C4-2B (cell line): Measurements from ENCODE around the gene RB1.

Experiments
- H3K27ac ChIP-seq: fragments of 450-650 bp; 2 replicates; pipeline ENCODE4 v1.5.1; 2017
- CTCF ChIP-seq: fragments of 450-650 bp; conservative IDR thresholded peaks from 2 replicates; pipeline ENCODE4 v1.5.1; 2017; ENCODE audit warnings: mild to moderate bottlenecking
- ZFX ChIP-seq: fragments of 450-650 bp; IDR thresholded peaks from 2 replicates; pipeline ENCODE4 v1.6.1; 2017

Gene RB1

GRCh38 chr13:48391257-48391656 lies 87.7 kb downstream of the RB1 start:
- H3K27ac ChIP-seq, result peak overlapping the region; percentile 29; the same call in 1 of the 2 replicates
- no peak for TF ChIP-seq ZFX
- TF ChIP-seq CTCF, result no peak

DNA sequence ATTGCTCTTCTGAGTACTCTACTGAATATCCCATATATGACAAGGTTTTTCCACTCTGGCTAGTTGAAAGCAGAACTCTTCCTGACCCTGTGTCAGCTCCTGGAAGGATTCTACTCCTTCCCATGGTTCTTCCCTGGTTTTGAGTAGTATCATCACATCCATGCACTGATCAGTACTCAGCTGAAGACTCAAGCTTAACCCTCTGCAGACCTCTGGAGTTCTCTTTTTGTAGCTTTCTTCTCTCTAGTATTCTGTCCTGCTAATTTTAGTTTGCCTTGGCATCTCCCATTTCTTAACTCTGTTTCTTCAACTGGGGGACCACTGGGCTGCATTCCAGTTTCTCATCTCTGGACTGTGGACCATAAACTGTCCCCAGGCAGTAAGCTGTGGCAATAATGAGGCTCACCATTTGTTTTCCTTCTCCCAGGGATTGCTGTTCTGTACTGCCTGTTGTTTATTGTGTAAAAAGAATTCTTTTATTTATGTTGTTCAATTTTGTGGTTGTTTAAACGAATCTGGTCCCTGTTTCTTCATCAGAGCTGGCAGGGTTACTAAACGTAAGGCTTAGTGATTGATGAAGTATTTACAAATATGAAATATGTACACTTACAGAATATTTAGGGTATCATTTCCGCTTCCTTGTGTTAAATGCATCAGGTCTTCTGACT lies 89.6 kb downstream of the RB1 start:
- H3K27ac ChIP-seq, result no peak overlapping the region
- no peak for TF ChIP-seq ZFX

DNA sequence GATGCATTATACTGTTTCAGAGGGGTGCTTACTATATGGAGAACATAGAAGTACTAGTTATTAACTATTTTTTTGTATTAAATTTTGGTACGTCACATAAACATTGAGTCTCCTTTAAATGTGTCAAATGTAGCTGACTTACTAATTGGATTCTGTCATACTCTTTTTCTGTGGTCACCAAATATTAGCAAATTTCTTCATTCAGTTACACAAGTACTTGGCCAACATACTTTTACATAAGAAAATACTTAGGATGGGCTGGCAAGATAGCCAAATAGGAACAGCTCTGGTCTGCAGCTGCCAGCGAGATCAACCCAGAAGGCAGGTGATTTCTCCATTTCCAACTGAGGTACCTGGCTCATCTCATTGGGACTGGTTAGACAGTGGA lies 90.1 kb downstream of the RB1 start:
- no peak overlapping the region for H3K27ac ChIP-seq
- TF ChIP-seq CTCF (no peak), ZFX (no peak)

DNA sequence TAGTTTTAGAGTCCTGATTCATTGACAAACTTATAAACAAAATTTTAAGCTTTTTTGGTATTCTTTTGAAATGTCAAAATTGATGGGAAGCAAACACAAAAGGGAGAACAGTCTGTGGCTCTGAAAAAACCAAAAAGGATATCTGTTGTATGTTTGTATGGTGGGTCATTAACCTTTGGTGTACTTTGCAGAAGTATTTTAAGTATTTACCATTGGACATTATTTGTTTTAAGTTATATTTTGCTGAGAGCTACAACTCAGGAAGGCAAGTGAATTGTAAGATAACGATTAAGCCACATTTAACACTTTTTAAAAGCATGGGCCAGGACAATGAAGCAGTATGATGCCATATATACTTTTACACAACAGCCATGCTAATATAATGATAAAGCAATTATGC lies 94.2 kb downstream of the RB1 start:
- TF ChIP-seq CTCF, result no peak
- no peak for TF ChIP-seq ZFX
- no peak overlapping the region for H3K27ac ChIP-seq

- TF ChIP-seq ZFX (no peak), CTCF (no peak)
- H3K27ac ChIP-seq, result no peak overlapping the region
Observed at GRCh38 chr13:48398450-48399095, 95.0 kb downstream of the RB1 start.

- TF ChIP-seq CTCF, result no peak
- TF ChIP-seq ZFX, result no peak
- H3K27ac ChIP-seq, result no peak overlapping the region
Observed at GRCh38 chr13:48400090-48400694, 96.6 kb downstream of the RB1 start.

GRCh38 chr13:48400850-48401291 lies 97.3 kb downstream of the RB1 start:
- TF ChIP-seq CTCF (no peak), ZFX (no peak)

More at GRCh38 chr13:48400850-48401291, 97.3 kb downstream of the RB1 start:
- H3K27ac ChIP-seq, result no peak overlapping the region
